ENCODE measurements around the gene FRG1. TPM values are rescaled to one million over a fixed set of nuclear protein-coding genes. Genes with fewer than 3 reads are reported as not detected.
"Not testable (repeated sequence)": the region's sequence is repeated elsewhere in the genome, so short reads cannot be mapped to it uniquely, and the experiment has no call there.

FRG1 gene
- total RNA-seq, 1 experiment from 2014 or later: 40.0 TPM

- CTCF ChIA-PET; H3K27ac Mint-ChIP-seq (ENCODE audit: unreplicated experiment); H3K4me1 ChIP-seq; POLR2A ChIA-PET; H3K4me1 Mint-ChIP-seq (ENCODE audit: low read depth, unreplicated experiment); H3K27me3 Mint-ChIP-seq (ENCODE audit: insufficient read depth, unreplicated experiment); H3K9me3 ChIP-seq; H3K9me3 Mint-ChIP-seq (ENCODE audit: unreplicated experiment); BruUV-seq (replicated peaks); H3K27me3 ChIP-seq (replicated peaks; ENCODE audit: control insufficient read depth, insufficient read depth, low read length); intact Hi-C loops (cut with micrococcal nuclease; ENCODE audit: unreplicated experiment); H3K4me3 Mint-ChIP-seq (ENCODE audit: unreplicated experiment); DNase-seq; H3K36me3 Mint-ChIP-seq (ENCODE audit: insufficient read depth, unreplicated experiment); H3K36me3 ChIP-seq (ENCODE audit: control insufficient read depth, insufficient read depth, low read length); H3K4me3 ChIP-seq (ENCODE audit: low read depth, low read length): not testable (repeated sequence)
Observed at GRCh38 chr4:189985651-189986243, 45.1 kb downstream of the FRG1 start.

GRCh38 chr4:189988877-189989431 lies 48.3 kb downstream of the FRG1 start:
- TF ChIP-seq, protein P1, sequence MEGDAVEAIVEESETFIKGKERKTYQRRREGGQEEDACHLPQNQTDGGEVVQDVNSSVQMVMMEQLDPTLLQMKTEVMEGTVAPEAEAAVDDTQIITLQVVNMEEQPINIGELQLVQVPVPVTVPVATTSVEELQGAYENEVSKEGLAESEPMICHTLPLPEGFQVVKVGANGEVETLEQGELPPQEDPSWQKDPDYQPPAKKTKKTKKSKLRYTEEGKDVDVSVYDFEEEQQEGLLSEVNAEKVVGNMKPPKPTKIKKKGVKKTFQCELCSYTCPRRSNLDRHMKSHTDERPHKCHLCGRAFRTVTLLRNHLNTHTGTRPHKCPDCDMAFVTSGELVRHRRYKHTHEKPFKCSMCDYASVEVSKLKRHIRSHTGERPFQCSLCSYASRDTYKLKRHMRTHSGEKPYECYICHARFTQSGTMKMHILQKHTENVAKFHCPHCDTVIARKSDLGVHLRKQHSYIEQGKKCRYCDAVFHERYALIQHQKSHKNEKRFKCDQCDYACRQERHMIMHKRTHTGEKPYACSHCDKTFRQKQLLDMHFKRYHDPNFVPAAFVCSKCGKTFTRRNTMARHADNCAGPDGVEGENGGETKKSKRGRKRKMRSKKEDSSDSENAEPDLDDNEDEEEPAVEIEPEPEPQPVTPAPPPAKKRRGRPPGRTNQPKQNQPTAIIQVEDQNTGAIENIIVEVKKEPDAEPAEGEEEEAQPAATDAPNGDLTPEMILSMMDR (IDR thresholded peaks at IDR 0.05; ENCODE audit: insufficient read depth in 1 of 2, low read depth in 1 of 2, low read length in 1 of 2, severe bottlenecking in 1 of 2, unreplicated experiment in 1 of 2): no peak
- Histone ChIP-seq H3K4me3 (ENCODE audit: low read depth, low read length) (no peak overlapping the region), H3K27me3 (replicated peaks; ENCODE audit: control insufficient read depth, insufficient read depth, low read length) (no peaks in the 10 kb centered on the region), H3K36me3 (ENCODE audit: control insufficient read depth, insufficient read depth, low read length) (no peaks in the 10 kb centered on the region), H3K4me1 (no peaks in the 10 kb centered on the region), H3K9me3 (no peaks in the 10 kb centered on the region)
- intact Hi-C loops (cut with micrococcal nuclease; ENCODE audit: unreplicated experiment): no loop called here
- Mint-ChIP-seq H3K27ac (ENCODE audit: unreplicated experiment) (no peak overlapping the region), H3K27me3 (ENCODE audit: insufficient read depth, unreplicated experiment) (no peaks in the 10 kb centered on the region), H3K4me1 (ENCODE audit: low read depth, unreplicated experiment) (no peaks in the 10 kb centered on the region), H3K36me3 (ENCODE audit: insufficient read depth, unreplicated experiment) (no peaks in the 10 kb centered on the region), H3K4me3 (ENCODE audit: unreplicated experiment) (no peak overlapping the region), H3K9me3 (ENCODE audit: unreplicated experiment) (no peaks in the 10 kb centered on the region)
- CTCF ChIA-PET: no interaction called here
- POLR2A ChIA-PET: no interaction called here
- DNase-seq: no peak
- BruUV-seq (replicated peaks): no TSS peak

GRCh38 chr4:189989941-189990340 lies 49.3 kb downstream of the FRG1 start:
- H3K36me3 Mint-ChIP-seq (ENCODE audit: insufficient read depth, unreplicated experiment); H3K4me1 Mint-ChIP-seq (ENCODE audit: low read depth, unreplicated experiment); DNase-seq; H3K9me3 Mint-ChIP-seq (ENCODE audit: unreplicated experiment); intact Hi-C loops (cut with micrococcal nuclease; ENCODE audit: unreplicated experiment); H3K9me3 ChIP-seq; H3K27ac Mint-ChIP-seq (ENCODE audit: unreplicated experiment); BruUV-seq (replicated peaks); H3K4me3 ChIP-seq (ENCODE audit: low read depth, low read length); H3K27me3 Mint-ChIP-seq (ENCODE audit: insufficient read depth, unreplicated experiment); H3K4me1 ChIP-seq; H3K27me3 ChIP-seq (replicated peaks; ENCODE audit: control insufficient read depth, insufficient read depth, low read length); H3K36me3 ChIP-seq (ENCODE audit: control insufficient read depth, insufficient read depth, low read length); CTCF ChIA-PET; H3K4me3 Mint-ChIP-seq (ENCODE audit: unreplicated experiment); POLR2A ChIA-PET: not testable (repeated sequence)

Other genes starting within 250 kb of the FRG1 start
- 0.23 TPM in 1 of 2 replicates, not detected in the other for gene FRG2, start 86.4 kb downstream of the FRG1 start, total RNA-seq (2022)
- not detected in 2 replicates for gene DBET, start 123.6 kb downstream of the FRG1 start, total RNA-seq (2022)
- gene DUX4, start 232.9 kb downstream of the FRG1 start, total RNA-seq (2022): not detected in 2 replicates